Activated T-helper 1 cell treated with anti-CD3 and anti-CD28 coated beads, Interleukin-12 subunit alpha, Interleukin-12 subunit beta, Interleukin-2, Interleukin-4 antibody, amounts not matched to agents 30 ng/mL and 10 ng/mL and 1 ng/mL, durations not matched to agents 14 hours and 24 hours and 36 hours (primary cell): Measurements from ENCODE around the gene CD163. TPM values are rescaled to one million over a fixed set of nuclear protein-coding genes. Genes with fewer than 3 reads are reported as not detected.
"Not testable (repeated sequence)": the region's sequence is repeated elsewhere in the genome, so short reads cannot be mapped to it uniquely, and the experiment has no call there.

ENCODE experiments used
- DNase-seq: peaks from one replicate; pipeline ENCODE4 v3.0.0; 2021; ENCODE audit warnings: low spot score
- H3K27ac Mint-ChIP-seq: one replicate; pipeline ENCODE4 v1.8.0; 2021; ENCODE audit warnings: mild to moderate bottlenecking, mixed read lengths
- H3K27me3 Mint-ChIP-seq: one replicate; pipeline ENCODE4 v1.8.0; 2022; ENCODE audit warnings: mild to moderate bottlenecking, moderate library complexity, mixed read lengths; ENCODE audit not compliant: insufficient read depth
- H3K36me3 Mint-ChIP-seq: one replicate; pipeline ENCODE4 v1.8.0; 2021; ENCODE audit warnings: low read depth, mixed read lengths
- H3K4me1 Mint-ChIP-seq: one replicate; pipeline ENCODE4 v1.8.0; 2021; ENCODE audit warnings: low read depth, mixed read lengths
- H3K4me3 Mint-ChIP-seq: one replicate; pipeline ENCODE4 v1.8.0; 2021; ENCODE audit warnings: mild to moderate bottlenecking, moderate library complexity, mixed read lengths
- H3K9me3 Mint-ChIP-seq: one replicate; pipeline ENCODE4 v1.8.0; 2021; ENCODE audit warnings: mixed read lengths
- intact Hi-C: fragments of 100-400 bp; cut with micrococcal nuclease; formaldehyde crosslinking; loops from one replicate; pipeline ENCODE4 v1.15.1; 2024
- total RNA-seq: library from RNA; stranded (reverse); gene quantifications from 2 replicates; pipeline ENCODE4 v1.2.3, GENCODE V29; 2022

CD163 gene
- not detected in 2 replicates for total RNA-seq

- no peaks in the 10 kb centered on the region for H3K4me1 Mint-ChIP-seq
- H3K27ac Mint-ChIP-seq: no peak within 1 kb of the TSS
- no peaks in the 10 kb centered on the region for H3K9me3 Mint-ChIP-seq
- intact Hi-C loops: no loop called here
- H3K27me3 Mint-ChIP-seq: peaks cover 2% of the 10 kb centered on the region
- H3K36me3 Mint-ChIP-seq: no peaks in the 10 kb centered on the region
- no peak within 1 kb of the TSS for H3K4me3 Mint-ChIP-seq
- no peak for DNase-seq
Observed at GRCh38 chr12:7503686-7504415, at the start of gene CD163. TSS of gene CD163 (minus strand) at chr12:7503777. CDS start at chr12:7503690, 87 bp downstream.

- no peaks in the 10 kb centered on the region for H3K9me3 Mint-ChIP-seq
- no peaks in the 10 kb centered on the region for H3K4me1 Mint-ChIP-seq
- H3K27ac Mint-ChIP-seq: no peak overlapping the region
- intact Hi-C loops: no loop called here
- H3K27me3 Mint-ChIP-seq: peaks cover 3% of the 10 kb centered on the region
- no peak for DNase-seq
- no peaks in the 10 kb centered on the region for H3K36me3 Mint-ChIP-seq
- H3K4me3 Mint-ChIP-seq: no peak overlapping the region
Observed at GRCh38 chr12:7542813-7543212, 39.2 kb upstream of the CD163 start.

GRCh38 chr12:7542046-7542445 is 38.5 kb upstream of the CD163 start:
- no peak for DNase-seq
- intact Hi-C loops: no loop called here
- Mint-ChIP-seq H3K9me3 (no peaks in the 10 kb centered on the region), H3K27ac (no peak overlapping the region), H3K27me3 (peaks cover 3% of the 10 kb centered on the region), H3K4me1 (no peaks in the 10 kb centered on the region), H3K36me3 (no peaks in the 10 kb centered on the region), H3K4me3 (no peak overlapping the region)

- no peaks in the 10 kb centered on the region for H3K4me1 Mint-ChIP-seq
- H3K27me3 Mint-ChIP-seq: peaks cover 4% of the 10 kb centered on the region
- no peak overlapping the region for H3K4me3 Mint-ChIP-seq
- no peaks in the 10 kb centered on the region for H3K9me3 Mint-ChIP-seq
- no peak overlapping the region for H3K27ac Mint-ChIP-seq
- no peak for DNase-seq
- intact Hi-C loops: no loop called here
- H3K36me3 Mint-ChIP-seq: no peaks in the 10 kb centered on the region
Observed at GRCh38 chr12:7514416-7514815, 10.8 kb upstream of the CD163 start.

- Mint-ChIP-seq H3K4me1 (no peaks in the 10 kb centered on the region), H3K4me3 (no peak overlapping the region), H3K27me3 (peaks cover 2% of the 10 kb centered on the region), H3K27ac (no peak overlapping the region), H3K36me3 (no peaks in the 10 kb centered on the region), H3K9me3 (no peaks in the 10 kb centered on the region)
- intact Hi-C loops: no loop called here
- no peak for DNase-seq
Observed at GRCh38 chr12:7512553-7512952, 9.0 kb upstream of the CD163 start.

- H3K9me3 Mint-ChIP-seq, intact Hi-C loops, H3K36me3 Mint-ChIP-seq, H3K4me1 Mint-ChIP-seq, H3K27me3 Mint-ChIP-seq, H3K27ac Mint-ChIP-seq, H3K4me3 Mint-ChIP-seq, DNase-seq: not testable (repeated sequence)
Observed at GRCh38 chr12:7509793-7510470, 6.4 kb upstream of the CD163 start.

- Mint-ChIP-seq H3K27me3 (peaks cover 4% of the 10 kb centered on the region), H3K27ac (no peak overlapping the region), H3K9me3 (no peaks in the 10 kb centered on the region), H3K36me3 (no peaks in the 10 kb centered on the region), H3K4me3 (no peak overlapping the region), H3K4me1 (no peaks in the 10 kb centered on the region)
- DNase-seq: no peak
- intact Hi-C loops: no loop called here
Observed at GRCh38 chr12:7502612-7503011, 965 bp downstream of the CD163 start.

- no peaks in the 10 kb centered on the region for H3K4me1 Mint-ChIP-seq
- H3K36me3 Mint-ChIP-seq: no peaks in the 10 kb centered on the region
- peaks cover 4% of the 10 kb centered on the region for H3K27me3 Mint-ChIP-seq
- no peaks in the 10 kb centered on the region for H3K9me3 Mint-ChIP-seq
- DNase-seq: no peak
- H3K4me3 Mint-ChIP-seq: no peak overlapping the region
- intact Hi-C loops: no loop called here
- H3K27ac Mint-ChIP-seq: no peak overlapping the region
Observed at GRCh38 chr12:7501031-7501588, 2.5 kb downstream of the CD163 start.

GRCh38 chr12:7499636-7500035 is 3.9 kb downstream of the CD163 start:
- Mint-ChIP-seq H3K4me1 (no peaks in the 10 kb centered on the region), H3K9me3 (no peaks in the 10 kb centered on the region)

GRCh38 chr12:7498809-7499208 is 4.8 kb downstream of the CD163 start:
- no peaks in the 10 kb centered on the region for H3K9me3 Mint-ChIP-seq
- H3K4me3 Mint-ChIP-seq: no peak overlapping the region
- H3K36me3 Mint-ChIP-seq: no peaks in the 10 kb centered on the region
- intact Hi-C loops: no loop called here
- H3K4me1 Mint-ChIP-seq: no peaks in the 10 kb centered on the region
- H3K27me3 Mint-ChIP-seq: peaks cover 5% of the 10 kb centered on the region
- DNase-seq: no peak
- H3K27ac Mint-ChIP-seq: no peak overlapping the region

More at GRCh38 chr12:7499636-7500035, 3.9 kb downstream of the CD163 start:
- H3K36me3 Mint-ChIP-seq: no peaks in the 10 kb centered on the region
- H3K27me3 Mint-ChIP-seq: peaks cover 5% of the 10 kb centered on the region
- DNase-seq: no peak
- H3K27ac Mint-ChIP-seq: no peak overlapping the region
- intact Hi-C loops: no loop called here
- H3K4me3 Mint-ChIP-seq: no peak overlapping the region

GRCh38 chr12:7497661-7498060 is 5.9 kb downstream of the CD163 start:
- no peak for DNase-seq
- Mint-ChIP-seq H3K4me1 (no peaks in the 10 kb centered on the region), H3K27ac (no peak overlapping the region), H3K27me3 (peaks cover 5% of the 10 kb centered on the region), H3K9me3 (no peaks in the 10 kb centered on the region), H3K36me3 (no peaks in the 10 kb centered on the region), H3K4me3 (no peak overlapping the region)
- intact Hi-C loops: no loop called here

GRCh38 chr12:7496451-7496850 is 7.1 kb downstream of the CD163 start:
- no peaks in the 10 kb centered on the region for H3K4me1 Mint-ChIP-seq
- DNase-seq: no peak
- intact Hi-C loops: no loop called here

GRCh38 chr12:7495136-7495535 is 8.4 kb downstream of the CD163 start:
- H3K4me3 Mint-ChIP-seq: no peak overlapping the region
- H3K27ac Mint-ChIP-seq: no peak overlapping the region
- no peaks in the 10 kb centered on the region for H3K9me3 Mint-ChIP-seq
- peaks cover 15% of the 10 kb centered on the region for H3K27me3 Mint-ChIP-seq
- intact Hi-C loops: no loop called here
- no peaks in the 10 kb centered on the region for H3K4me1 Mint-ChIP-seq
- no peak for DNase-seq
- H3K36me3 Mint-ChIP-seq: no peaks in the 10 kb centered on the region

More at GRCh38 chr12:7496451-7496850, 7.1 kb downstream of the CD163 start:
- Mint-ChIP-seq H3K9me3 (no peaks in the 10 kb centered on the region), H3K36me3 (no peaks in the 10 kb centered on the region), H3K4me3 (no peak overlapping the region), H3K27ac (no peak overlapping the region), H3K27me3 (peaks cover 8% of the 10 kb centered on the region)
